Fibroblast of lung (primary cell): ENCODE data around the gene NFYC. TPM values are rescaled to one million over a fixed set of nuclear protein-coding genes. Genes with fewer than 3 reads are reported as not detected.

Experiments
- DNase-seq, 2 donors: peaks; one replicate each; pipeline versions ENCODE4 v3.0.0 to v3.0.0-alpha.2; 2010; ENCODE audit warnings: low read depth in 2 of 2
- H2AFZ ChIP-seq: 2 replicates; pipeline ENCODE4 v1.5.1; 2012; ENCODE audit warnings: low read length, control low read depth, inconsistent platforms
- H3K27ac ChIP-seq: 2 replicates; pipeline ENCODE4 v1.5.1; 2011; ENCODE audit warnings: low read length, control low read depth; ENCODE audit not compliant: insufficient read depth
- H3K27me3 ChIP-seq: 2 replicates; pipeline ENCODE4 v1.5.1; 2011; ENCODE audit warnings: mild to moderate bottlenecking, low read length; ENCODE audit not compliant: control insufficient read depth, insufficient read depth
- H3K36me3 ChIP-seq: 2 replicates; pipeline ENCODE4 v1.5.1; 2011; ENCODE audit warnings: low read length; ENCODE audit not compliant: control insufficient read depth, insufficient read depth
- H3K4me1 ChIP-seq: 2 replicates; pipeline ENCODE4 v1.5.1; 2011; ENCODE audit warnings: low read length; ENCODE audit not compliant: control insufficient read depth, insufficient read depth; ENCODE audit errors: extremely low read depth
- H3K4me2 ChIP-seq: 2 replicates; pipeline ENCODE4 v1.5.1; 2011; ENCODE audit warnings: low read length, control low read depth; ENCODE audit not compliant: insufficient read depth; ENCODE audit errors: extremely low read depth
- H3K4me3 ChIP-seq, 4 experiments: fragments of 200-600 bp in 1 of 4; sonication (generic) in 1 of 4; replicated peaks in 1 of 4; 2 replicates each; pipeline ENCODE4 v1.5.1; 2011 to 2016; ENCODE audit warnings: low read length in 4 of 4, low read depth in 3 of 4, mild to moderate bottlenecking in 3 of 4, control low read depth in 2 of 4, inconsistent platforms in 1 of 4, mixed read lengths in 1 of 4; ENCODE audit not compliant: insufficient read depth in 1 of 4; ENCODE audit errors: control extremely low read depth in 1 of 4
- H3K79me2 ChIP-seq: 2 replicates; pipeline ENCODE4 v1.5.1; 2012; ENCODE audit warnings: mild to moderate bottlenecking, low read length, inconsistent platforms; ENCODE audit not compliant: control insufficient read depth, insufficient read depth
- H3K9ac ChIP-seq: 2 replicates; pipeline ENCODE4 v1.5.1; 2011; ENCODE audit warnings: mild to moderate bottlenecking, low read length, control low read depth; ENCODE audit not compliant: insufficient read depth
- H3K9me3 ChIP-seq: 2 replicates; pipeline ENCODE4 v1.5.1; 2012; ENCODE audit warnings: low read depth, low read length; ENCODE audit not compliant: control insufficient read depth, insufficient read depth
- H4K20me1 ChIP-seq: 2 replicates; pipeline ENCODE4 v1.5.1; 2011; ENCODE audit warnings: low read length; ENCODE audit not compliant: control insufficient read depth, insufficient read depth; ENCODE audit errors: extremely low read depth
- CTCF ChIP-seq, 2 donors: IDR thresholded peaks in 1 of 2; conservative IDR thresholded peaks in 1 of 2; 1 replicate in 1 of 2; 2 replicates in 1 of 2; pipeline ENCODE4 v1.5.1; 2011 to 2012; ENCODE audit warnings: low read length in 2 of 2, control low read depth in 1 of 2, inconsistent platforms in 1 of 2, low read depth in 1 of 2, mild to moderate bottlenecking in 1 of 2
- EZH2 ChIP-seq: IDR thresholded peaks from 2 replicates; pipeline ENCODE4 v1.5.1; 2012; ENCODE audit warnings: low read length, control low read depth, mild to moderate bottlenecking; ENCODE audit errors: missing control alignments
- polyA plus RNA-seq, 2 donors: library from polyadenylated mRNA; depleted of rRNA in 1 of 2; stranded (reverse) in 1 of 2; unstranded in 1 of 2; fragments of >200 nt; gene quantifications; 2 replicates each; pipeline ENCODE4 v1.2.1, GENCODE V29; 2011 to 2012; ENCODE audit warnings: missing spikeins in 1 of 2
- total RNA-seq: library from RNA; depleted of rRNA; stranded (reverse); fragments of >200 nt; gene quantifications from 2 replicates; pipeline ENCODE4 v1.2.1, GENCODE V29; 2014

Gene NFYC
- total and polyA plus RNA-seq, 2 donors (not counting 1 experiment from before 2014, with no cell fraction given): 23.8 to 31.0 TPM

GRCh38 chr1:40664167-40664537, 27.4 kb upstream of the NFYC start:
- Histone ChIP-seq H3K4me3 (no peak overlapping the region), H3K4me2 (no peak overlapping the region), H3K36me3 (no peaks in the 10 kb centered on the region), H3K27me3 (peaks cover 23% of the 10 kb centered on the region), H3K27ac (no peak overlapping the region), H3K9me3 (no peaks in the 10 kb centered on the region), H2AFZ (no peak overlapping the region), H3K79me2 (no peaks in the 10 kb centered on the region), H3K9ac (no peak overlapping the region), H4K20me1 (no peaks in the 10 kb centered on the region), H3K4me1 (no peaks in the 10 kb centered on the region)
- TF ChIP-seq CTCF (conservative IDR thresholded peaks at IDR 0.05 in 1 of 2, IDR thresholded peaks at IDR 0.05 in 1 of 2; ENCODE audit: low read depth in 1 of 2, low read length in 2 of 2) (no peak), EZH2 (no peak)
- no peak for DNase-seq

GRCh38 chr1:40664791-40665190, 26.7 kb upstream of the NFYC start:
- H3K9ac ChIP-seq: no peak overlapping the region
- no peak overlapping the region for H3K27ac ChIP-seq
- no peak for DNase-seq
- H3K36me3 ChIP-seq: no peaks in the 10 kb centered on the region
- no peaks in the 10 kb centered on the region for H3K9me3 ChIP-seq
- H3K27me3 ChIP-seq: peaks cover 17% of the 10 kb centered on the region
- no peak overlapping the region for H3K4me2 ChIP-seq
- TF ChIP-seq EZH2 (no peak), CTCF (conservative IDR thresholded peaks at IDR 0.05 in 1 of 2, IDR thresholded peaks at IDR 0.05 in 1 of 2; ENCODE audit: low read depth in 1 of 2, low read length in 2 of 2) (no peak)
- H3K4me3 ChIP-seq: no peak overlapping the region
- no peak overlapping the region for H2AFZ ChIP-seq
- H3K79me2 ChIP-seq: no peaks in the 10 kb centered on the region
- no peaks in the 10 kb centered on the region for H4K20me1 ChIP-seq
- H3K4me1 ChIP-seq: no peaks in the 10 kb centered on the region

- Histone ChIP-seq H4K20me1 (no peaks in the 10 kb centered on the region), H3K36me3 (no peaks in the 10 kb centered on the region), H3K4me1 (no peaks in the 10 kb centered on the region), H3K27ac (no peak within 1 kb of the TSS), H3K9ac (peak within 1 kb of the TSS; percentile 20), H3K27me3 (peaks cover 14% of the 10 kb centered on the region), H3K79me2 (no peaks in the 10 kb centered on the region), H3K4me2 (no peak within 1 kb of the TSS), H2AFZ (no peak within 1 kb of the TSS), H3K4me3 (peak within 1 kb of the TSS in 3 of 4 experiments; percentile 3 to 54 (median 49)), H3K9me3 (no peaks in the 10 kb centered on the region)
- TF ChIP-seq EZH2 (no peak), CTCF (conservative IDR thresholded peaks at IDR 0.05 in 1 of 2, IDR thresholded peaks at IDR 0.05 in 1 of 2; ENCODE audit: low read depth in 1 of 2, low read length in 2 of 2) (no peak)
- peak; percentile 20 to 34 for DNase-seq
These were observed 26.0 kb upstream of the NFYC start, which contains the start of gene RIMS3 for GRCh38 chr1:40665335-40666171. RIMS3 (minus strand) TSS chr1:40665682; CDS start chr1:40641925, 23,757 bp downstream.
